Ishikawa (cell line): ENCODE data around the gene ASCL2.

Source experiments
- CEBPB ChIP-seq: IDR thresholded peaks from 2 replicates; pipeline ENCODE4 v1.6.1; 2012
- CREB1 ChIP-seq: IDR thresholded peaks from 2 replicates; pipeline ENCODE4 v1.6.1; 2012; ENCODE audit warnings: low read depth
- EGR1 ChIP-seq: IDR thresholded peaks from 2 replicates; pipeline ENCODE4 v1.6.1; 2012
- EP300 ChIP-seq: IDR thresholded peaks from 2 replicates; pipeline ENCODE4 v1.6.1; 2012; ENCODE audit warnings: borderline replicate concordance
- FOXM1 ChIP-seq: IDR thresholded peaks from 2 replicates; pipeline ENCODE4 v1.6.1; 2012; ENCODE audit warnings: low read depth, borderline replicate concordance
- MAX ChIP-seq: IDR thresholded peaks from 2 replicates; pipeline ENCODE4 v1.6.1; 2012
- NFIC ChIP-seq: IDR thresholded peaks from 2 replicates; pipeline ENCODE4 v1.6.1; 2012
- RAD21 ChIP-seq: IDR thresholded peaks from 2 replicates; pipeline ENCODE4 v1.6.1; 2012; ENCODE audit warnings: low read depth
- REST ChIP-seq: IDR thresholded peaks from 2 replicates; pipeline ENCODE4 v1.6.1; 2012; ENCODE audit warnings: low read depth, mild to moderate bottlenecking
- TAF1 ChIP-seq: IDR thresholded peaks from 2 replicates; pipeline ENCODE4 v1.6.1; 2012; ENCODE audit warnings: low read depth, mild to moderate bottlenecking
- TCF12 ChIP-seq: IDR thresholded peaks from 2 replicates; pipeline ENCODE4 v1.6.1; 2012; ENCODE audit warnings: low read depth
- TEAD4 ChIP-seq: IDR thresholded peaks from 2 replicates; pipeline ENCODE4 v1.6.1; 2012
- USF1 ChIP-seq: IDR thresholded peaks from 2 replicates; pipeline ENCODE4 v1.6.1; 2012
- YY1 ChIP-seq: IDR thresholded peaks from 2 replicates; pipeline ENCODE4 v1.6.1; 2012; ENCODE audit warnings: low read depth
- ZBTB7A ChIP-seq: IDR thresholded peaks from 2 replicates; pipeline ENCODE4 v1.6.1; 2012; ENCODE audit warnings: low read depth

ASCL2 gene

GRCh38 chr11:2317354-2318050 is 47.1 kb upstream of the ASCL2 start:
- TF ChIP-seq TEAD4 (no peak), TAF1 (no peak), CREB1 (no peak), YY1 (no peak), REST (no peak)

GRCh38 chr11:2316963-2317244 is 46.5 kb upstream of the ASCL2 start:
- TF ChIP-seq TAF1 (no peak), FOXM1 (no peak), TEAD4 (no peak), RAD21 (no peak), CREB1 (no peak), USF1 (no peak), EGR1 (no peak), CEBPB (no peak), YY1 (no peak), MAX (no peak), TCF12 (no peak), NFIC (no peak), ZBTB7A (no peak), EP300 (no peak)

GRCh38 chr11:2316169-2316962 is 46.0 kb upstream of the ASCL2 start:
- TF ChIP-seq NFIC, result no peak
- TF ChIP-seq TEAD4, result no peak
- no peak for TF ChIP-seq MAX
- TF ChIP-seq REST, result no peak
- no peak for TF ChIP-seq CEBPB
- TF ChIP-seq EP300, result no peak
- no peak for TF ChIP-seq USF1
- no peak for TF ChIP-seq TAF1
- TF ChIP-seq ZBTB7A, result no peak
- no peak for TF ChIP-seq FOXM1
- TF ChIP-seq YY1, result no peak
- TF ChIP-seq EGR1, result no peak
- TF ChIP-seq RAD21, result no peak
- no peak for TF ChIP-seq CREB1
- no peak for TF ChIP-seq TCF12

GRCh38 chr11:2315395-2316168 is 45.2 kb upstream of the ASCL2 start:
- TF ChIP-seq RAD21 (no peak), NFIC (no peak), TCF12 (no peak), TEAD4 (no peak), ZBTB7A (no peak), EP300 (no peak), CREB1 (no peak), YY1 (no peak), USF1 (no peak), TAF1 (no peak), CEBPB (no peak), REST (no peak), EGR1 (no peak), MAX (no peak), FOXM1 (no peak)
